C4-2B (cell line): ENCODE results near the gene TECPR1.

Experiments
- ZFX ChIP-seq: fragments of 450-650 bp; IDR thresholded peaks from 2 replicates; pipeline ENCODE4 v1.6.1; 2017
- TF ChIP-seq, protein P1 (sequence below): fragments of 450-650 bp; conservative IDR thresholded peaks from 2 replicates; pipeline ENCODE4 v1.5.1; 2017; ENCODE audit warnings: mild to moderate bottlenecking

DNA sequence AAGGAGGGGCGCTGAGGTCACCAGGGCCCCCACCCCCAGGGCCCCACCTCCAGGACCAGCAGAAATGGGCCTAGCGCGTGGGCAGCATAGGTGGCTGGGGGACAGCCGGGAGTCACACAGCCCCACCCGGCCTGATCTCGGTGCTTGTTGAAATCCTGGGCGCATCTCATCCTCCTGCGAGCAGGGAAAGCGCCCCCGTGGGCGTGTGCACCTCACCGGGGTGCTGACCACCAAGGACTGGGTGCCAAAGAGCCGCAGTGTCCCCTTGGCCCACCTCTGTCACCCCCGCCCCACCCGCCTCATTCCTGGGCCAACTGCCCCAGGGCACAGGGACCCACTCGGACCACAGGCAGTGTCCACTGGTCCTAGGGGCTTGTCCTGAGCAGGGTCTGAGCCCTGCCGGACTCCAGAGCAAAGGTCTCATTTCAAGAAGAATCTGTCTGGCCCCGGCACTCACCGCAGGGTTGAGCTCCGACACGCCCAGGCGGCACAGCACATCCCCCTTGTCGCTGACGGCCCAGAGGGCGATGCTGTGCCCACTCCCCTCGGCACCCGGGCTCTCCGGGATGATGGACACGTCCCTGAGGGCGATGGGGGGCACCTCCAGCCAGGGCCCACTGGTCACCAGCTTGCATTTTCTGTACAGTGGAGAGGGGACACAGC, 29.4 kb downstream of the TECPR1 start:
- TF ChIP-seq, protein P1, sequence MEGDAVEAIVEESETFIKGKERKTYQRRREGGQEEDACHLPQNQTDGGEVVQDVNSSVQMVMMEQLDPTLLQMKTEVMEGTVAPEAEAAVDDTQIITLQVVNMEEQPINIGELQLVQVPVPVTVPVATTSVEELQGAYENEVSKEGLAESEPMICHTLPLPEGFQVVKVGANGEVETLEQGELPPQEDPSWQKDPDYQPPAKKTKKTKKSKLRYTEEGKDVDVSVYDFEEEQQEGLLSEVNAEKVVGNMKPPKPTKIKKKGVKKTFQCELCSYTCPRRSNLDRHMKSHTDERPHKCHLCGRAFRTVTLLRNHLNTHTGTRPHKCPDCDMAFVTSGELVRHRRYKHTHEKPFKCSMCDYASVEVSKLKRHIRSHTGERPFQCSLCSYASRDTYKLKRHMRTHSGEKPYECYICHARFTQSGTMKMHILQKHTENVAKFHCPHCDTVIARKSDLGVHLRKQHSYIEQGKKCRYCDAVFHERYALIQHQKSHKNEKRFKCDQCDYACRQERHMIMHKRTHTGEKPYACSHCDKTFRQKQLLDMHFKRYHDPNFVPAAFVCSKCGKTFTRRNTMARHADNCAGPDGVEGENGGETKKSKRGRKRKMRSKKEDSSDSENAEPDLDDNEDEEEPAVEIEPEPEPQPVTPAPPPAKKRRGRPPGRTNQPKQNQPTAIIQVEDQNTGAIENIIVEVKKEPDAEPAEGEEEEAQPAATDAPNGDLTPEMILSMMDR = no peak
- no peak for TF ChIP-seq ZFX
